GM12878 (cell line): ENCODE results near the gene FPGS. TPM values are rescaled to one million over a fixed set of nuclear protein-coding genes. Genes with fewer than 3 reads are reported as not detected.

Experiments
- ATAC-seq: fragments of 200-7000 bp; cut with Tn5 transposase; 3 replicates; pipeline ENCODE4 v1.9.1; 2020; ENCODE audit warnings: mild to moderate bottlenecking, moderate library complexity
- BruUV-seq: library from RNA; stranded (reverse); fragments of 400-500 nt; replicated peaks from 2 replicates; lab custom pipeline; 2021; lab: Mats Ljungman, UMichigan
- CTCF ChIA-PET: fragments of 300-600 bp; sonication (Branson Sonifier 250); formaldehyde crosslinking; extraction: SDS; loops from one replicate; lab custom pipeline; 2021; ENCODE audit warnings: inconsistent platforms; lab: Yijun Ruan, JAX
- POLR2A ChIA-PET: fragments of 350-600 bp; formaldehyde crosslinking; extraction: SDS; loops from one replicate; lab custom pipeline; 2021; ENCODE audit warnings: inconsistent platforms; lab: Charles Lee
- RAD21 ChIA-PET: fragments of 300-600 bp; sonication (Branson Sonifier 250); formaldehyde crosslinking; loops from one replicate; lab custom pipeline; 2023; ENCODE audit warnings: antibody characterized with exemption; ENCODE audit not compliant: unreplicated experiment; lab: Charles Lee
- SMC1A ChIA-PET: fragments of 300-600 bp; sonication (Branson Sonifier 250); formaldehyde crosslinking; loops from one replicate; lab custom pipeline; 2023; ENCODE audit not compliant: unreplicated experiment, uncharacterized antibody; lab: Charles Lee
- DNase-seq: peaks from one replicate; pipeline ENCODE4 v3.0.0-alpha.2; 2011; ENCODE audit warnings: low read depth, low spot score
- FAIRE-seq: peaks from 3 replicates; lab custom pipeline; 2011; peaks lifted over from hg19 to GRCh38; lab: Jason Lieb, UNC
- H2AFZ ChIP-seq: 2 replicates; pipeline ENCODE4 v1.6.0; 2011; ENCODE audit warnings: low read depth, low read length, control low read depth; ENCODE audit not compliant: control insufficient read depth
- H3K27ac ChIP-seq: 2 replicates; pipeline ENCODE4 v1.5.1; 2011; ENCODE audit warnings: control low read depth; ENCODE audit not compliant: control insufficient read depth, insufficient read depth
- H3K27me3 ChIP-seq, 2 experiments: replicated peaks in 1 of 2; 2 replicates each; pipeline versions ENCODE4 v1.6.0 to v1.6.1; 2011; ENCODE audit warnings: low read length in 1 of 2; ENCODE audit not compliant: control insufficient read depth in 2 of 2, insufficient read depth in 2 of 2
- H3K36me3 ChIP-seq, 2 experiments: 2 replicates each; pipeline ENCODE4 v1.5.1; 2011; ENCODE audit warnings: low read length in 1 of 2; ENCODE audit not compliant: control insufficient read depth in 2 of 2, insufficient read depth in 2 of 2
- H3K4me1 ChIP-seq: 2 replicates; pipeline ENCODE4 v1.6.1; 2011; ENCODE audit warnings: mild to moderate bottlenecking, low read length, moderate library complexity, mixed read lengths; ENCODE audit not compliant: control insufficient read depth, insufficient read depth
- H3K4me2 ChIP-seq: 2 replicates; pipeline ENCODE4 v1.6.0; 2011; ENCODE audit warnings: control low read depth; ENCODE audit not compliant: control insufficient read depth, insufficient read depth
- H3K4me3 ChIP-seq: fragments of 200-600 bp; sonication (generic); 2 replicates; pipeline ENCODE4 v1.5.1; 2016
- H3K79me2 ChIP-seq: 2 replicates; pipeline ENCODE4 v1.6.0; 2011; ENCODE audit warnings: low read length; ENCODE audit not compliant: control insufficient read depth, insufficient read depth
- H3K9ac ChIP-seq: 2 replicates; pipeline ENCODE4 v1.8.0; 2011; ENCODE audit warnings: low read length, control low read depth, mixed read lengths; ENCODE audit not compliant: control insufficient read depth, insufficient read depth
- H3K9me3 ChIP-seq: replicated peaks from 3 replicates; pipeline ENCODE4 v1.5.1; 2011; ENCODE audit warnings: mild to moderate bottlenecking, low read length; ENCODE audit not compliant: control insufficient read depth, insufficient read depth
- H4K20me1 ChIP-seq: 2 replicates; pipeline ENCODE4 v1.6.0; 2011; ENCODE audit not compliant: control insufficient read depth, insufficient read depth
- IKZF1 ChIP-seq: fragments of 450-650 bp; conservative IDR thresholded peaks from 2 replicates; pipeline ENCODE4 v1.6.1; 2017; ENCODE audit warnings: antibody characterized with exemption, mild to moderate bottlenecking
- RAD21 ChIP-seq: IDR thresholded peaks from 2 replicates; pipeline ENCODE4 v1.6.1; 2011; ENCODE audit warnings: mild to moderate bottlenecking, low read depth, low read length, moderate library complexity; ENCODE audit not compliant: insufficient read depth
- SMC3 ChIP-seq: IDR thresholded peaks from 2 replicates; pipeline ENCODE4 v1.6.1; 2011; ENCODE audit warnings: low read length, improper control_type of control experiment, borderline replicate concordance
- TCF7 ChIP-seq: IDR thresholded peaks from 2 replicates; pipeline ENCODE4 v1.6.1; 2014; ENCODE audit warnings: antibody characterized with exemption, borderline replicate concordance
- WGBS: methylation state at CpG from one replicate; pipeline ENCODE4 v1.1.6; 2016; ENCODE audit warnings: low lambda C conversion rate; ENCODE audit not compliant: insufficient replicate concordance, insufficient coverage; ENCODE audit errors: missing lambda C conversion rate; 5-methylcytosine and 5-hydroxymethylcytosine counted together
- in situ Hi-C: fragments of 300-500 bp; cut with MboI; formaldehyde crosslinking; loops from 9 replicates; pipeline ENCODE4 v1.14.3; 2018; ENCODE audit warnings: mixed read lengths
- intact Hi-C: fragments of 100-400 bp; cut with micrococcal nuclease; formaldehyde crosslinking; loops from one replicate; pipeline ENCODE4 v1.14.2; 2022; ENCODE audit not compliant: unreplicated experiment
- polyA plus RNA-seq, 11 experiments: library from polyadenylated mRNA; depleted of rRNA in 4 of 11; unstranded in 6 of 11; stranded (reverse) in 5 of 11; fragments of >200 nt; fragmentation: Nextera tagmentation in 4 of 11; fragmentation: Illumina TruSeq in 1 of 11; extraction: Ambion mirVana in 4 of 11; extraction: Trizol in 1 of 11; gene quantifications; 1 replicate in 1 of 11; 2 replicates in 10 of 11; pipeline versions ENCODE4 v1.2.1 to v1.2.3, GENCODE V29; 2011 to 2016; ENCODE audit warnings: inconsistent platforms in 2 of 11, missing spikeins in 2 of 11, low read depth in 1 of 11
- total RNA-seq, 4 experiments: library from RNA; depleted of rRNA in 3 of 4; stranded (reverse); fragments of >200 nt in 3 of 4; fragmentation: Illumina TruSeq in 1 of 4; extraction: Trizol in 1 of 4; gene quantifications; 2 replicates each; pipeline versions ENCODE4 v1.2.1 to v1.2.3, GENCODE V29; 2013 to 2021
- TF ChIP-seq, protein P1 (sequence below): fragments of 450-650 bp; formaldehyde crosslinking; IDR thresholded peaks from 2 replicates; pipeline ENCODE4 v1.5.0; 2022; ENCODE audit warnings: mild to moderate bottlenecking, missing genetic modification characterization
- TF ChIP-seq, protein P2 (sequence below), 3 experiments: IDR thresholded peaks in 2 of 3; conservative IDR thresholded peaks in 1 of 3; 2 replicates each; pipeline ENCODE4 v1.5.1; 2011; ENCODE audit warnings: low read depth in 3 of 3, low read length in 3 of 3, mild to moderate bottlenecking in 3 of 3, control low read depth in 2 of 3, moderate library complexity in 2 of 3, inconsistent platforms in 1 of 3, mixed read lengths in 1 of 3; ENCODE audit not compliant: control insufficient read depth in 2 of 3, insufficient read depth in 1 of 3; ENCODE audit errors: extremely low read depth in 1 of 3

FPGS gene
- total and polyA plus RNA-seq, 10 of the 15 experiments (the other 5 are each of a cell fraction or from before 2014, with no cell fraction given) = 1.2 to 127 (median 80.4) TPM

DNA sequence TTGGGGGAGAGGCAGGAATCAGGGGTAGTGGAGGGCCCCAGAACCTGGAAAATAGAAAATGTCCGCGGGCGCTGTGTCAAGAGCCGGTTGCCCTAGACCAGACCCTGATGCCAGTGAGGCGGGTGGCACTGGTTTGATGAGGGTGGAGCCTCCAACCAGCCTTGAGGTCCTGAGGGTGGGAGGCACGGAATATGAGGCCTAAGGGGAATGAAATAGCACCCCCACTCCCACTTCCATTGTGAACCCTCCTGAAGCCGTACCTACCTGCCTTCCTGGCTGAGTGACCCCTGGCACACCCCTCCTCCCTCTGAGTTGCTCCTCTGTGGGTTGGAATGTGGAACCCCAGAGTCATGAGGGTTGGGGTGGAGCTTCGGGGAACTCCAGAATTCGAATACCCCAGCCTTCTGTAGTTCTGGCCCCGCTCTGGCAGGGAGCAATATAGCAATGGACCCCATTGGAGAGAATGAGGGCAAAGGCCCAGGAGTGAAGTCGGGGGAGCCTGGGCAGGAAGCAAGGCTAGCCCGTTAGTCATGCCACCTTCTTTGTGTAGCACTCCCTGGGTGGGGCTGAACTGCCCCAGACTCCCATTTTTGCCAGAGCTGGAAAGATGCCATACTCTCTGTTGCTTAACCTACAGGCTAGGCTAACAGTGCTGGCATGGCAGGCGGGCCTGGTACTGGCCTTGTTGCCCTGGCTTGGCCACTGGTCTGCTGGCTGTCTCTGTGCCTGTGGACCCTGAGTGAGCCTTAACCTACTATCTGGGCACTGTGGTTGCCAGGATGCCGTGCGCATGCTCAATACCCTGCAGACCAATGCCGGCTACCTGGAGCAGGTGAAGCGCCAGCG is 1.0 kb downstream of the FPGS start (continued):
- TF ChIP-seq, protein P1, sequence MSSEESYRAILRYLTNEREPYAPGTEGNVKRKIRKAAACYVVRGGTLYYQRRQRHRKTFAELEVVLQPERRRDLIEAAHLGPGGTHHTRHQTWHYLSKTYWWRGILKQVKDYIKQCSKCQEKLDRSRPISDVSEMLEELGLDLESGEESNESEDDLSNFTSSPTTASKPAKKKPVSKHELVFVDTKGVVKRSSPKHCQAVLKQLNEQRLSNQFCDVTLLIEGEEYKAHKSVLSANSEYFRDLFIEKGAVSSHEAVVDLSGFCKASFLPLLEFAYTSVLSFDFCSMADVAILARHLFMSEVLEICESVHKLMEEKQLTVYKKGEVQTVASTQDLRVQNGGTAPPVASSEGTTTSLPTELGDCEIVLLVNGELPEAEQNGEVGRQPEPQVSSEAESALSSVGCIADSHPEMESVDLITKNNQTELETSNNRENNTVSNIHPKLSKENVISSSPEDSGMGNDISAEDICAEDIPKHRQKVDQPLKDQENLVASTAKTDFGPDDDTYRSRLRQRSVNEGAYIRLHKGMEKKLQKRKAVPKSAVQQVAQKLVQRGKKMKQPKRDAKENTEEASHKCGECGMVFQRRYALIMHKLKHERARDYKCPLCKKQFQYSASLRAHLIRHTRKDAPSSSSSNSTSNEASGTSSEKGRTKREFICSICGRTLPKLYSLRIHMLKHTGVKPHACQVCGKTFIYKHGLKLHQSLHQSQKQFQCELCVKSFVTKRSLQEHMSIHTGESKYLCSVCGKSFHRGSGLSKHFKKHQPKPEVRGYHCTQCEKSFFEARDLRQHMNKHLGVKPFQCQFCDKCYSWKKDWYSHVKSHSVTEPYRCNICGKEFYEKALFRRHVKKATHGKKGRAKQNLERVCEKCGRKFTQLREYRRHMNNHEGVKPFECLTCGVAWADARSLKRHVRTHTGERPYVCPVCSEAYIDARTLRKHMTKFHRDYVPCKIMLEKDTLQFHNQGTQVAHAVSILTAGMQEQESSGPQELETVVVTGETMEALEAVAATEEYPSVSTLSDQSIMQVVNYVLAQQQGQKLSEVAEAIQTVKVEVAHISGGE (CRISPR knock-in tag) = no peak
- TF ChIP-seq TCF7 (no peak), IKZF1 (0 out of 2 replicates have a peak, but pooled peaks have one; percentile 4)

DNA sequence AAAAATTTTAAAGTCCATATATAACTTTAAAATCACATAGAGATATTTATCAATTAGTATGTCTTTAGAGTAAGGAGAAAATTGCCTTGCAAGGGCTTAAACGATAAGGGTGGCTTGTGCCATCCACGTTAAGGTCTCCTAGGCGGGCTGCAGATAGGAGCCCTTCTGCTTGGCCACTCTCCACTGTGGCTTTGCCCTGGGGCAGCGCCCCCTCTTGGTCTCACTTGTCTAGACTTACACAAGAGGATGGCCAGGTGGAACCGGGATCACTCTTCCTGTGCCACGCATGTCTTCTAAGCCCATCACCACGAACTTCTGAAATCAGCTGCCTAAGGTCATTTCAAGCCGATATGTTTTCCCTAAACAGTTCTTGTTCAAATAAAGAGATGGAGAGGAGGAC is 2.9 kb downstream of the FPGS start:
- WGBS = 85% methylated on average over 8 of the region's 8 CpGs
- H3K9me3 ChIP-seq = no peaks in the 10 kb centered on the region
- no peak overlapping the region for H3K4me3 ChIP-seq
- intact Hi-C loops (no loop called here), in situ Hi-C loops (no loop called here)
- BruUV-seq = TSS peak; percentile 58
- ChIA-PET SMC1A (interaction anchor here (0.6 to 1.4 kb wide), 2 partner anchors 16 to 64 kb away, joined by 3 read pairs; no protein-coding TSS in a partner anchor), CTCF (interaction anchor here (0.7 to 2.5 kb wide), 9 partner anchors 13 to 71 kb away, joined by 3 to 8 read pairs (median 3); partner anchors contain the start of gene TOR2A), POLR2A (interaction anchor here (0.6 to 0.7 kb wide), 2 partner anchors 57 to 185 kb away, joined by 3 read pairs; no protein-coding TSS in a partner anchor), RAD21 (interaction anchor here (0.8 to 1.5 kb wide), 2 partner anchors 64 to 112 kb away, joined by 3 read pairs; no protein-coding TSS in a partner anchor)
- no peaks in the 10 kb centered on the region for H4K20me1 ChIP-seq
- TF ChIP-seq, protein P2, sequence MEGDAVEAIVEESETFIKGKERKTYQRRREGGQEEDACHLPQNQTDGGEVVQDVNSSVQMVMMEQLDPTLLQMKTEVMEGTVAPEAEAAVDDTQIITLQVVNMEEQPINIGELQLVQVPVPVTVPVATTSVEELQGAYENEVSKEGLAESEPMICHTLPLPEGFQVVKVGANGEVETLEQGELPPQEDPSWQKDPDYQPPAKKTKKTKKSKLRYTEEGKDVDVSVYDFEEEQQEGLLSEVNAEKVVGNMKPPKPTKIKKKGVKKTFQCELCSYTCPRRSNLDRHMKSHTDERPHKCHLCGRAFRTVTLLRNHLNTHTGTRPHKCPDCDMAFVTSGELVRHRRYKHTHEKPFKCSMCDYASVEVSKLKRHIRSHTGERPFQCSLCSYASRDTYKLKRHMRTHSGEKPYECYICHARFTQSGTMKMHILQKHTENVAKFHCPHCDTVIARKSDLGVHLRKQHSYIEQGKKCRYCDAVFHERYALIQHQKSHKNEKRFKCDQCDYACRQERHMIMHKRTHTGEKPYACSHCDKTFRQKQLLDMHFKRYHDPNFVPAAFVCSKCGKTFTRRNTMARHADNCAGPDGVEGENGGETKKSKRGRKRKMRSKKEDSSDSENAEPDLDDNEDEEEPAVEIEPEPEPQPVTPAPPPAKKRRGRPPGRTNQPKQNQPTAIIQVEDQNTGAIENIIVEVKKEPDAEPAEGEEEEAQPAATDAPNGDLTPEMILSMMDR (IDR thresholded peaks at IDR 0.05 in 2 of 3, conservative IDR thresholded peaks at IDR 0.05 in 1 of 3; ENCODE audit: control insufficient read depth in 2 of 3, extremely low read depth in 1 of 3, insufficient read depth in 1 of 3, low read depth in 3 of 3, low read length in 3 of 3) = peak; percentile 19 to 40 (median 39); a peak in 5 of 6 replicates
- 0 out of 2 replicates have a peak, but pooled peaks have one; percentile 5 for TF ChIP-seq SMC3
- no peak for TF ChIP-seq RAD21
- DNase-seq (no peak), ATAC-seq (no peak), FAIRE-seq (peak; percentile 41)
- peaks cover 3 to 12% of the 10 kb centered on the region in 2 experiments; a peak in 3 of 4 replicates for H3K36me3 ChIP-seq
- no peak overlapping the region for H3K9ac ChIP-seq
- no peak overlapping the region for H3K4me2 ChIP-seq
- H3K79me2 ChIP-seq = peaks cover 20% of the 10 kb centered on the region
- no peak overlapping the region for H2AFZ ChIP-seq
- H3K27me3 ChIP-seq = no peaks in the 10 kb centered on the region
- no peak overlapping the region for H3K27ac ChIP-seq
- peaks cover 16% of the 10 kb centered on the region for H3K4me1 ChIP-seq
